ENCODE results near the gene LTA4H.

LTA4H gene

GRCh38 chr12:95960241-95960640 lies 75.1 kb downstream of the LTA4H start:
- no peaks in the 10 kb centered on the region for H3K9me3 ChIP-seq (ENCODE audit: control insufficient read depth, insufficient read depth, low read depth, low read length)
- ChIA-PET POLR2A (interaction anchor here (0.7 kb wide), 1 partner anchor 13 kb away, joined by 7 read pairs; no protein-coding TSS in a partner anchor), CTCF (interaction anchor here (0.7 to 2.6 kb wide), 3 partner anchors 32 to 41 kb away, joined by 3 to 21 read pairs (median 3); no protein-coding TSS in a partner anchor)
- H3K4me1 ChIP-seq (ENCODE audit: control insufficient read depth, insufficient read depth, low read length) = no peaks in the 10 kb centered on the region
- H3K36me3 ChIP-seq (ENCODE audit: control insufficient read depth in 2 of 2, insufficient read depth in 1 of 2, low read length in 2 of 2) = no peaks in the 10 kb centered on the region
- H3K4me3 ChIP-seq (ENCODE audit: low read depth, low read length) = no peak overlapping the region
- TF ChIP-seq ZFP69B (tag by site-specific recombination; IDR thresholded peaks at IDR 0.05) (no peak), ATF2 (tag by site-specific recombination; IDR thresholded peaks at IDR 0.05; ENCODE audit: low read depth) (peak; percentile 85)
- H3K27ac ChIP-seq (ENCODE audit: extremely low read depth, low read depth, low read length) = no peak overlapping the region

- ChIA-PET CTCF (interaction anchor here (0.6 to 2.6 kb wide), 9 partner anchors 11 to 1298 kb away, joined by 3 to 21 read pairs (median 3); no protein-coding TSS in a partner anchor), POLR2A (interaction anchor here (0.7 to 1.1 kb wide), 2 partner anchors 17 to 40 kb away, joined by 3 read pairs; partner anchors contain the start of gene CCDC38)
- no peaks in the 10 kb centered on the region for H3K9me3 ChIP-seq (ENCODE audit: control insufficient read depth, insufficient read depth, low read depth, low read length)
- no peak overlapping the region for H3K4me3 ChIP-seq (ENCODE audit: low read depth, low read length)
- no peaks in the 10 kb centered on the region for H3K36me3 ChIP-seq (ENCODE audit: control insufficient read depth in 2 of 2, insufficient read depth in 1 of 2, low read length in 2 of 2)
- no peaks in the 10 kb centered on the region for H3K4me1 ChIP-seq (ENCODE audit: control insufficient read depth, insufficient read depth, low read length)
- no peak for TF ChIP-seq ZNF391 (tag by site-specific recombination; IDR thresholded peaks at IDR 0.05; ENCODE audit: borderline replicate concordance, low read depth)
- TF ChIP-seq ZNF654 (tag by site-specific recombination; IDR thresholded peaks at IDR 0.05; ENCODE audit: low read depth) = peak; percentile 26; the same call in 1 of the 2 replicates
- H3K27ac ChIP-seq (ENCODE audit: extremely low read depth, low read depth, low read length) = no peak overlapping the region
Observed at GRCh38 chr12:95959107-95959506, 76.3 kb downstream of the LTA4H start.

- ChIA-PET CTCF (interaction anchor here (0.9 to 3.3 kb wide), 2 partner anchors 14 to 38 kb away, joined by 3 to 17 read pairs; partner anchors contain the start of genes AMDHD1 and CCDC38), POLR2A (no interaction called here)
- TF ChIP-seq ELK4 (IDR thresholded peaks at IDR 0.05; ENCODE audit: borderline replicate concordance, low read depth, low read length) = no peak
- TF ChIP-seq ZNF274 (IDR thresholded peaks at IDR 0.05; ENCODE audit: low read length) = no peak
- no peak for TF ChIP-seq ZNF274 (tag by site-specific recombination; IDR thresholded peaks at IDR 0.05; ENCODE audit: borderline replicate concordance)
- no peak for TF ChIP-seq TRIM28 (IDR thresholded peaks at IDR 0.05; ENCODE audit: borderline replicate concordance, low read length)
- TF ChIP-seq SCRT1 (tag by site-specific recombination; IDR thresholded peaks at IDR 0.05; ENCODE audit: borderline replicate concordance) = no peak
- no peak for TF ChIP-seq ZNF398 (tag by site-specific recombination; IDR thresholded peaks at IDR 0.05)
- no peak for TF ChIP-seq ZNF202 (tag by site-specific recombination; IDR thresholded peaks at IDR 0.05; ENCODE audit: borderline replicate concordance)
- no peak for TF ChIP-seq ZNF701 (tag by site-specific recombination; IDR thresholded peaks at IDR 0.05)
- no peak for TF ChIP-seq ZNF555 (tag by site-specific recombination; conservative IDR thresholded peaks at IDR 0.05)
- no peak for TF ChIP-seq OSR2 (tag by site-specific recombination; IDR thresholded peaks at IDR 0.05)
- TF ChIP-seq KLF10 (tag by site-specific recombination; IDR thresholded peaks at IDR 0.05) = no peak
- no peak for TF ChIP-seq GLIS2 (tag by site-specific recombination; IDR thresholded peaks at IDR 0.05)
- no peak for TF ChIP-seq ZNF580 (tag by site-specific recombination; IDR thresholded peaks at IDR 0.05)
- TF ChIP-seq BCL6B (tag by site-specific recombination; IDR thresholded peaks at IDR 0.05) = no peak
- TF ChIP-seq ZNF214 (tag by site-specific recombination; IDR thresholded peaks at IDR 0.05; ENCODE audit: borderline replicate concordance) = no peak
- no peak for TF ChIP-seq ZNF510 (tag by site-specific recombination; IDR thresholded peaks at IDR 0.05; ENCODE audit: insufficient replicate concordance)
- no peak for TF ChIP-seq ZNF514 (tag by site-specific recombination; IDR thresholded peaks at IDR 0.05)
- TF ChIP-seq ZNF174 (tag by site-specific recombination; IDR thresholded peaks at IDR 0.05) = no peak
- no peak for TF ChIP-seq ZNF830 (tag by site-specific recombination; IDR thresholded peaks at IDR 0.05; ENCODE audit: low read depth)
Observed at GRCh38 chr12:95956557-95957145, 78.7 kb downstream of the LTA4H start.

More at GRCh38 chr12:95956557-95957145, 78.7 kb downstream of the LTA4H start:
- Histone ChIP-seq H3K36me3 (ENCODE audit: control insufficient read depth in 2 of 2, insufficient read depth in 1 of 2, low read length in 2 of 2) (no peaks in the 10 kb centered on the region), H3K27ac (ENCODE audit: extremely low read depth, low read depth, low read length) (no peak overlapping the region), H3K9me3 (ENCODE audit: control insufficient read depth, insufficient read depth, low read depth, low read length) (no peaks in the 10 kb centered on the region), H3K4me3 (ENCODE audit: low read depth, low read length) (no peak overlapping the region), H3K4me1 (ENCODE audit: control insufficient read depth, insufficient read depth, low read length) (peaks cover 3% of the 10 kb centered on the region; the same call in 1 of the 2 replicates)

Measured in HEK293 (cell line).